Measurements from ENCODE around the gene SESN1.

Gene SESN1

DNA sequence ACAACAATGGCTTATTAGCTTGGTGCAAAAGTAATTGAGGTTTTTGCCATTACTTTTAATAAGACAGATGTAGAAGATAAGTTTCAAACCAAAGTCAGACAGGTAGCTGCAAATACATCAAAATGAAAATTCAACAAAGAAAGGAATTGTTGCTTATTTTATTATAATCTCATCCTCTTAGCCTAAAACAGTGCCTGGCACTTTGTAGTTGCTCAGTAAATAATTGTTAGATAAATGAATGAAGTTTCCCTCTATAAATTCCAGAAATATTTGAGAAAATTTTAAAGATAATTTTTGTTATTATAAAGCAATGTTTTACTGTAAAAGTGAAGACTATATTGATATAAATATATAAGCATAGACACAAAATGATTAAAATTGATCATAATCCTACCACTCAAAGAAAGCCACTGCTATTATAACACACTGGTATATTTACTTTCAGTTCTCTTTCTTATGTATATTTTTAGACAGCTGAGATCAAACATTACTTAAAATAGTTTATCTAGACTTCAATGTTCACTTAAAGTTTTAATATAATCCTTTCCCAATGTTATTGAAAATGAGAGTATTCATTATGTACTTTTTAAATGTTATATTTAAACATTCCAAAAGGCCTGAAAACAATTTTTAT, 42.5 kb downstream of the SESN1 start:
- no peak overlapping the region for H3K4me3 ChIP-seq (ENCODE audit: low read depth, low read length)
- no peak for DNase-seq (ENCODE audit: low read depth)
- TF ChIP-seq CTCF (IDR thresholded peaks at IDR 0.05; ENCODE audit: low read depth, low read length, missing control alignments) = no peak

- no peak for DNase-seq (ENCODE audit: low read depth)
- H3K4me3 ChIP-seq (ENCODE audit: low read depth, low read length) = no peak overlapping the region
- no peak for TF ChIP-seq CTCF (IDR thresholded peaks at IDR 0.05; ENCODE audit: low read depth, low read length, missing control alignments)
Observed at GRCh38 chr6:109051301-109052017, 43.2 kb downstream of the SESN1 start.

- no peak for TF ChIP-seq CTCF (IDR thresholded peaks at IDR 0.05; ENCODE audit: low read depth, low read length, missing control alignments)
- no peak overlapping the region for H3K4me3 ChIP-seq (ENCODE audit: low read depth, low read length)
- no peak for DNase-seq (ENCODE audit: low read depth)
Observed at GRCh38 chr6:109050447-109051102, 44.1 kb downstream of the SESN1 start.

DNA sequence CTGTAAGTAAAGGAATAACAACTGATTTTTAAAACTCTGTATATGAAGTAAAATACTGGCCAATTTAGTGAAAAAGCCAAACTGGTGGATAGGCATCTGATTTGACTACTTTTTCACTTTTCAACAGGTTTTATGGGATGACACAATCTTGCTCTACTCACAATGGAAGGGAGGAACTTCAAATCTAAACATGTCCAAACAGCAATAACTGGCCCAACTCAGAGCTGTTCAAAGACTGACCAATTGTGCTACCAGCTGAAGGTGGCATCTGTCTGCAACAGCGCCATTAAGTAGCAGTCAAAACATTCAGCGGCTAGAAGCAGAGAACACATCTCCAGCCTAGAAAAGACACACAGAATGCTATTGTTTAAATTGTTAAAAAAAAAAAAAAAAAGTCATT, 44.6 kb downstream of the SESN1 start:
- no peak for DNase-seq (ENCODE audit: low read depth)
- no peak overlapping the region for H3K4me3 ChIP-seq (ENCODE audit: low read depth, low read length)
- TF ChIP-seq CTCF (IDR thresholded peaks at IDR 0.05; ENCODE audit: low read depth, low read length, missing control alignments) = no peak

DNA sequence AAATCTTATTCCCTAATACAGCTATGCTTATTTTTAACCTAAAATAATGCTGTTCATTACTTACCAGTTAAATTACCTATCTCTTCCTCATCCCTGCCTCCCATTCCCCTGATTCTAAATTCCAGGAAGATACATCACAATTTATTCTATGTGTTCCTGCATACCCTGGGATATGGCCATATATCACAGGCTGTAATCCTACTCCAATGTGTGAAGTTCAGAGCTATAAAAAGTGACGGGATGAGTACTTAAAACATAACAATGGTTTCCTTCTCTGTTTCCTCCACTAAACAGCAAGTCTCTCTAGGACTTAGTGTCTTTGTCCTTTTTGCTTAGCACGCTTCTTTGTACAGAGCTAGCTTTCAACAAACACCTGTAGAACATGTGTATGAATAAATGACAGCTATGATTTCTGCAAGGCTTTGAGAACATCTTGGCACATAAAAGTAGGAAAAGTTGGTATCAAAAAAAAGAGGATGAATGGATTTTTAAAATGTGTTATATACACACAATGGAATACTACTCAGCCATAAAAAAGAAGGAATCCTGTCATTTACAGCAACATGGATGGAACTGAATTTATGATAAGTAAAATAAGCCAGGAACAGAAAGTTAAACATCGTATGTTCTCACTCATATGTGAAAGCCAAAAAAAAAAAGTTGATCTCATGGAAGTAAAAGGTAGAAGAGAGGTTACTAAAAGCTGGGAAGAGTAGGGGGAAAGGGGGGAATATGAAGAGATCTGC, 45.8 kb downstream of the SESN1 start:
- no peak for DNase-seq (ENCODE audit: low read depth)
- H3K4me3 ChIP-seq (ENCODE audit: low read depth, low read length) = no peak overlapping the region
- no peak for TF ChIP-seq CTCF (IDR thresholded peaks at IDR 0.05; ENCODE audit: low read depth, low read length, missing control alignments)

GRCh38 chr6:109048176-109048575, 46.5 kb downstream of the SESN1 start:
- H3K4me3 ChIP-seq (ENCODE audit: low read depth, low read length) = no peak overlapping the region
- DNase-seq (ENCODE audit: low read depth) = no peak
- no peak for TF ChIP-seq CTCF (IDR thresholded peaks at IDR 0.05; ENCODE audit: low read depth, low read length, missing control alignments)

Measured in GM12864 (cell line).